Activated CD4-positive, alpha-beta T cell treated with anti-CD3 and anti-CD28 coated beads, Interleukin-2, amount 50 U/mL, for 48 hours (primary cell): Measurements from ENCODE around the gene MGAT4A.

Source experiments
- DNase-seq, 2 experiments: peaks; one replicate each; pipeline ENCODE4 v3.0.0-alpha.2; 2020

MGAT4A gene

GRCh38 chr2:98569915-98570314, 161.0 kb downstream of the MGAT4A start:
- DNase-seq: no peak

GRCh38 chr2:98569197-98569793, 161.6 kb downstream of the MGAT4A start:
- DNase-seq: peak; percentile 80 to 83
